GM23248 (cell line): Measurements from ENCODE around the gene SH3RF3. TPM values are rescaled to one million over a fixed set of nuclear protein-coding genes. Genes with fewer than 3 reads are reported as not detected.
A peak's percentile ranks its signal among the peaks of the same experiment; 100 is the strongest.

Source experiments
- DNase-seq: peaks from one replicate; pipeline ENCODE4 v3.0.0-alpha.2; 2015
- H2AFZ ChIP-seq: fragments of 200-600 bp; sonication (generic); 2 replicates; pipeline ENCODE4 v1.6.1; 2016; ENCODE audit warnings: antibody characterized with exemption
- H3F3A ChIP-seq: fragments of 200-600 bp; sonication (generic); 2 replicates; pipeline ENCODE4 v1.6.1; 2016; ENCODE audit warnings: mild to moderate bottlenecking, antibody characterized with exemption, mixed run types; ENCODE audit not compliant: insufficient read depth
- H3K27ac ChIP-seq: fragments of 200-600 bp; sonication (generic); 2 replicates; pipeline ENCODE4 v1.5.1; 2016; ENCODE audit warnings: mild to moderate bottlenecking
- H3K27me3 ChIP-seq: fragments of 200-600 bp; sonication (generic); replicated peaks from 2 replicates; pipeline ENCODE4 v1.6.1; 2016; ENCODE audit warnings: mild to moderate bottlenecking; ENCODE audit not compliant: insufficient read depth
- H3K36me3 ChIP-seq: fragments of 200-600 bp; sonication (generic); 2 replicates; pipeline ENCODE4 v1.6.1; 2016; ENCODE audit warnings: low read depth, mild to moderate bottlenecking
- H3K4me1 ChIP-seq: fragments of 200-600 bp; sonication (generic); 2 replicates; pipeline ENCODE4 v1.6.1; 2016; ENCODE audit warnings: mild to moderate bottlenecking; ENCODE audit not compliant: insufficient read depth
- H3K4me2 ChIP-seq: fragments of 200-600 bp; sonication (generic); one replicate; pipeline ENCODE4 v1.6.1; 2016; ENCODE audit warnings: mild to moderate bottlenecking; ENCODE audit not compliant: unreplicated experiment
- H3K4me3 ChIP-seq: fragments of 200-600 bp; sonication (generic); 2 replicates; pipeline ENCODE4 v1.5.1; 2016; ENCODE audit warnings: mild to moderate bottlenecking
- H3K79me2 ChIP-seq: fragments of 200-600 bp; sonication (generic); 2 replicates; pipeline ENCODE4 v1.6.1; 2016; ENCODE audit warnings: mild to moderate bottlenecking; ENCODE audit not compliant: insufficient read depth
- H3K9ac ChIP-seq: fragments of 200-600 bp; sonication (generic); 2 replicates; pipeline ENCODE4 v1.6.1; 2016; ENCODE audit warnings: mild to moderate bottlenecking
- H3K9me2 ChIP-seq: fragments of 200-600 bp; sonication (generic); 2 replicates; pipeline ENCODE4 v1.6.1; 2016; ENCODE audit warnings: mixed run types, mild to moderate bottlenecking, moderate library complexity; ENCODE audit not compliant: insufficient read depth
- H3K9me3 ChIP-seq: fragments of 200-600 bp; sonication (generic); one replicate; pipeline ENCODE4 v1.6.1; 2017; ENCODE audit warnings: low read depth
- H4K20me1 ChIP-seq: fragments of 200-600 bp; sonication (generic); 2 replicates; pipeline ENCODE4 v1.6.0; 2016; ENCODE audit not compliant: insufficient read depth
- EZH2 ChIP-seq: fragments of 200-600 bp; sonication (generic); IDR thresholded peaks from 2 replicates; pipeline ENCODE4 v1.6.1; 2018; ENCODE audit warnings: antibody characterized with exemption, mild to moderate bottlenecking; ENCODE audit not compliant: insufficient read depth, poor library complexity, severe bottlenecking
- EZH2phosphoT487 ChIP-seq: fragments of 200-600 bp; sonication (generic); IDR thresholded peaks from 2 replicates; pipeline ENCODE4 v1.6.1; 2018; ENCODE audit warnings: antibody characterized with exemption, moderate library complexity, mild to moderate bottlenecking, low read depth; ENCODE audit not compliant: insufficient read depth
- WGBS, 2 experiments: methylation state at CpG; one replicate each; pipeline ENCODE4 v1.1.6; 2015 to 2017; ENCODE audit warnings: low lambda C conversion rate in 2 of 2, low coverage in 1 of 2; ENCODE audit errors: missing lambda C conversion rate in 2 of 2; 5-methylcytosine and 5-hydroxymethylcytosine counted together
- in situ Hi-C: fragments of 300-500 bp; cut with MboI; formaldehyde crosslinking; loops from 2 replicates; pipeline ENCODE4 v1.15.0; 2020
- polyA plus RNA-seq: library from polyadenylated mRNA; unstranded; fragments of >200 nt; fragmentation: Nextera tagmentation; extraction: Ambion mirVana; gene quantifications from 2 replicates; pipeline ENCODE4 v1.2.1, GENCODE V29; 2016
- total RNA-seq: library from RNA; depleted of rRNA; stranded (reverse); fragments of >200 nt; shearing (Covaris generic); gene quantifications from 2 replicates; pipeline ENCODE4 v1.2.3, GENCODE V29; 2014

Gene SH3RF3
- total and polyA plus RNA-seq, 2 experiments from 2014 or later = 1.5 to 5.2 TPM

DNA sequence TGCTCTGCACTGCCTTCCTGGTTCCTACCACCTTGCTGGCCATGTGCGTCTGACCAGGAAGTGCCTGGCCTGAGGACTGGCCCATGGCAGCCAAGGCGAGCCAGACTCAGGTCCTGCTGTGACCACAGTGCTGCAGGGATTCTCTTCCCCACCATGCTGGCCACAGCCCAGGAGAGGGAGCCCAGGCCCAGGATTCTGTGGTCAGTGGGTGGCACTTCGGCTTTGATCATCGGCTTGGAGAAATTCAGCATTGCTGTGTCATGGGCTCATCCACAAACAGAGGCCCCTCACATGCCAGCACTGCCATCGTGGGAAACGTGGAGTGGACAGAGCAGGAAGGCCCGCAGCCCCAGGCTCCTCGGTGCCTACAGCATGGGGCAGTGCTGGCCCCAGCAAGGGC lies 273.2 kb downstream of the SH3RF3 start:
- no peaks in the 10 kb centered on the region for H3K27me3 ChIP-seq
- in situ Hi-C loops = no loop called here
- H3K4me3 ChIP-seq = no peak overlapping the region
- H4K20me1 ChIP-seq = no peaks in the 10 kb centered on the region
- TF ChIP-seq EZH2phosphoT487 = no peak
- no peak for TF ChIP-seq EZH2
- H3K36me3 ChIP-seq = no peaks in the 10 kb centered on the region
- H3K79me2 ChIP-seq = no peaks in the 10 kb centered on the region
- no peak overlapping the region for H3K27ac ChIP-seq
- H3F3A ChIP-seq = no peaks in the 10 kb centered on the region
- no peak overlapping the region for H2AFZ ChIP-seq
- no peak overlapping the region for H3K4me2 ChIP-seq
- no peak for DNase-seq
- H3K9me3 ChIP-seq = no peaks in the 10 kb centered on the region
- no peak overlapping the region for H3K9ac ChIP-seq
- WGBS, 2 experiments = 90 to 92% methylated on average over 6 to 7 of the region's 8 CpGs
- H3K4me1 ChIP-seq = no peaks in the 10 kb centered on the region
- no peaks in the 10 kb centered on the region for H3K9me2 ChIP-seq

- TF ChIP-seq EZH2phosphoT487 = no peak
- no peaks in the 10 kb centered on the region for H3F3A ChIP-seq
- no peaks in the 10 kb centered on the region for H3K27me3 ChIP-seq
- H4K20me1 ChIP-seq = no peaks in the 10 kb centered on the region
- in situ Hi-C loops = no loop called here
- H3K4me2 ChIP-seq = no peak overlapping the region
- no peaks in the 10 kb centered on the region for H3K9me3 ChIP-seq
- H3K4me1 ChIP-seq = no peaks in the 10 kb centered on the region
- no peak for DNase-seq
- no peak overlapping the region for H3K4me3 ChIP-seq
- H3K79me2 ChIP-seq = no peaks in the 10 kb centered on the region
- H3K9me2 ChIP-seq = no peaks in the 10 kb centered on the region
- H3K9ac ChIP-seq = no peak overlapping the region
- H2AFZ ChIP-seq = no peak overlapping the region
- no peaks in the 10 kb centered on the region for H3K36me3 ChIP-seq
- H3K27ac ChIP-seq = no peak overlapping the region
- 94 to 96% methylated on average over 17 of the region's 17 CpGs for WGBS, 2 experiments
Measured at GRCh38 chr2:109402980-109403840, 274.2 kb downstream of the SH3RF3 start.

- Histone ChIP-seq H3K4me2 (no peak overlapping the region), H3K27me3 (no peaks in the 10 kb centered on the region), H3K79me2 (no peaks in the 10 kb centered on the region), H3K9ac (no peak overlapping the region), H2AFZ (no peak overlapping the region), H3K36me3 (no peaks in the 10 kb centered on the region), H3K4me3 (no peak overlapping the region), H4K20me1 (no peaks in the 10 kb centered on the region), H3K9me2 (no peaks in the 10 kb centered on the region), H3K27ac (no peak overlapping the region), H3F3A (no peaks in the 10 kb centered on the region), H3K4me1 (no peaks in the 10 kb centered on the region), H3K9me3 (no peaks in the 10 kb centered on the region)
- WGBS, 2 experiments = 56 to 72% methylated on average over 5 of the region's 5 CpGs
- no peak for TF ChIP-seq EZH2phosphoT487
- no peak for TF ChIP-seq EZH2
- in situ Hi-C loops = no loop called here
- DNase-seq = peak; percentile 58
Measured at GRCh38 chr2:109403841-109404201, 274.8 kb downstream of the SH3RF3 start.

DNA sequence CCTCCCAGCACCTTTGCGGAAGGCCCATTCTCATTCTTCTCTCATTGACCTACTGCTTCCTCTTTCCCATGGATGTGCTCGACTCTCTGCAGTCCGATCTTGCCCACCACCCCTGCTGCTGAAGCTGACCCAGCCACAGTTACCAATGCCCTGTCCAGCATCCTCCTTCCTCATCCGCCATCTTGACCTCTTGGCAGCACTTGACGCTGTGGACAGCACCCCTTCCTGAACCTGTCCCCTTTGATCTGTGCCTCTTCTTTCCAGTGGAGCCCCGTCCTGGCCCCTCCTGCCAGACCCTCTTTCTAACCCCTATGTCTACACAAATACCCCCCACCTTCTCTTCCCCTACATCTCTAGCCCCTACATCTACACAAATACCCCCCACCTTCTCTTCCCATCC lies 275.7 kb downstream of the SH3RF3 start:
- H3K36me3 ChIP-seq = no peaks in the 10 kb centered on the region
- no peaks in the 10 kb centered on the region for H3K9me2 ChIP-seq
- H3K9ac ChIP-seq = no peak overlapping the region
- H3K9me3 ChIP-seq = no peaks in the 10 kb centered on the region
- no peak overlapping the region for H3K27ac ChIP-seq
- no peak overlapping the region for H2AFZ ChIP-seq
- 95 to 96% methylated on average over 6 of the region's 6 CpGs for WGBS, 2 experiments
- no peaks in the 10 kb centered on the region for H3K79me2 ChIP-seq
- no peak overlapping the region for H3K4me3 ChIP-seq
- no peaks in the 10 kb centered on the region for H4K20me1 ChIP-seq
- H3K4me2 ChIP-seq = no peak overlapping the region
- H3F3A ChIP-seq = no peaks in the 10 kb centered on the region
- in situ Hi-C loops = no loop called here
- no peaks in the 10 kb centered on the region for H3K27me3 ChIP-seq
- TF ChIP-seq EZH2phosphoT487 = no peak
- TF ChIP-seq EZH2 = no peak
- DNase-seq = no peak
- H3K4me1 ChIP-seq = no peaks in the 10 kb centered on the region
